Testis (tissue), 2 donors: Measurements from ENCODE around the gene FARP2.

Experiments
- CTCF ChIP-seq, 3 experiments: fragments of 450-650 bp in 2 of 3; fragments of 200-600 bp in 1 of 3; sonication (generic) in 1 of 3; IDR thresholded peaks; one replicate each; pipeline ENCODE4 v1.5.1; 2016 to 2019; ENCODE audit warnings: antibody characterized with exemption in 3 of 3, mild to moderate bottlenecking in 2 of 3, moderate library complexity in 1 of 3
- POLR2A ChIP-seq: fragments of 450-650 bp; IDR thresholded peaks from one replicate; pipeline ENCODE4 v1.6.1; 2017; ENCODE audit warnings: antibody characterized with exemption, mild to moderate bottlenecking, moderate library complexity

- TF ChIP-seq CTCF (IDR thresholded peaks at IDR 0.05) (no peak), POLR2A (no peak)
These were observed 26.1 kb upstream of the FARP2 start for GRCh38 chr2:241329669-241330615.
